Measurements from ENCODE around the gene RGS17.

Gene RGS17

DNA sequence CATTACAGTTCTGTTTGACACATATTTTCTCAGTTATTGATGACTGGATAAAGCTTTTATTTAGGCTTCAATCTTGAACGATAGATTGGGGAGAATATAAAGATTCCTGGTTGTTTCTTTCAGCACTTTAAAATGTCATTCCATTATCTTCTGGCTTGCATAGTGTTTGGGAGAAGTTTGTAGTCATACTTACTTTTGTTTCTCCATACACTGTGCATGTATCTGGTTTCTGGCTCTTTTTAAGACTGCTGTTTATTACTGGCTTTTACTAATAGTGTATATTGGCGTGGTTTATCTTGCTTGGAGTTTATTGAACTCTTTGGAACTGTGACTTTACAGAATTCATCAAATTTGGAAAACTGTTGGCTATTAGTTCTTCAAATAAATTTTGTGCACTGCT lies 49.2 kb downstream of the RGS17 start:
- DNase-seq = no peak

DNA sequence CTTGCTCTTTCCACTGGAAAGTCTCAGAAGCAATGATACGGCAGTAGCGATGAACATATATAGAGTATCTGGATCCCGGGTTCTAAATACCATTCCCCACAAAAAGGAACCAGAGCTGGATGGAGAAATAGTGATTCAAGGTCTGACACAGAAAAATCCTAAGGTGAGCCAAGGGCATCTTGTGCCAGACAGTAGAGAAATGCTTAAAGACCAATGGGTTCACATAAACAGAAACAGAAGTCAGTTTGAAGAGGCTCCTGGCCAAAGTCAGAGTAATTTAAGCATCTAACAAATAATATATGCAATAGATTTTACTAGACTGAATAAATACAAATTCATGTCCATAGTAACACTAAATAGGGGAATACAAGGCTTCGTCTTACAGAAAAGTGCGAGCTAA lies 54.7 kb downstream of the RGS17 start:
- no peak for DNase-seq

DNA sequence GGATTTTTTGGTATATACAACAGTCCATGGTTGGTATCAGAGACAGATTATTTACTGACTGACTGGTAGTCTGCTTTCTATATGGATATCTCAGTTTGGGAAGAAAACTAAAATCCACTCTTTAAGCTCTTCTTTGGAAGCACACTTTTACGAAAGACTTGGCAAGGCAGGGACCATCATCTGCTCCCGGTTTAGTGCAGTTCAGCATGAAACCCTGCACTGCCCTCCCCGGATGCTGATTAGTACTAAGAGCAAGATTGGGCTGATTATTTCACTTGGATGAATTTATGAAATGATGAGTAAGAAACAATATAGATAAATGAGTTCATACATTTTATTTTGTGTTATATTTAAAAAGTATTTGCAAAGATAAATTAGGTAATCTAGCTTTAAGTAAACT lies 56.3 kb downstream of the RGS17 start:
- no peak for DNase-seq

DNA sequence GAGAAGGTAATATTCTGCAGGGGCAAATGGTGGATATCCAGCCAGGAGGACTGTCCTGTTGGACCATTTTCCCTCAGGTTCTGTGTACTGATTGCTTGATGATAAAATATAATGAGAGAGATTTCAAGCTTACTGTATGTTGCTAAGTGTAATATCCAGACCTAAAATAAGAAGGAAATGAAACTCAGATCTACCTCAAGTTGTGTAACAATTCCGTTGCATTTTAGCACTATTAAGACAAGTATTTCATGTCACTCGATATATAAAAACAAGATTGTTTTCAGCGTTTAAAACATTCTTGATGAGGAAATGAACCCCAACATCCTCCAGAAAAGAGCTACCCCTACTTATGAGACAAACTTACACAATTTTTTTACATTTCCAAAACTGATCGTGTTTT lies 57.2 kb downstream of the RGS17 start:
- no peak for DNase-seq

DNA sequence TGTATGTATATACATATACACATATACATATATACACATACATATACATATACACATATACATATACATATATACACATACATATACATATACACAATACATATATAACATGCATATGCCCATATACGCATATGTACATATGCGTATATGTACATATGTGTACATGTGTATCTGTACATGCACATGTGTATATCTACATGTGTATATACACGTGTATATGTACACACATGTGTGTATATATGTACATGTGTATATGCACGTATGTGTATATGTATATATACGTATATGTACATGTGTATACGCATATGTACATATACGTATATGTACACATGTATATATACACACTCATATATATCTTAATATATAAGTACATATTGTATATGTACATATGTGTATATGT lies 60.3 kb downstream of the RGS17 start:
- no peak for DNase-seq

DNA sequence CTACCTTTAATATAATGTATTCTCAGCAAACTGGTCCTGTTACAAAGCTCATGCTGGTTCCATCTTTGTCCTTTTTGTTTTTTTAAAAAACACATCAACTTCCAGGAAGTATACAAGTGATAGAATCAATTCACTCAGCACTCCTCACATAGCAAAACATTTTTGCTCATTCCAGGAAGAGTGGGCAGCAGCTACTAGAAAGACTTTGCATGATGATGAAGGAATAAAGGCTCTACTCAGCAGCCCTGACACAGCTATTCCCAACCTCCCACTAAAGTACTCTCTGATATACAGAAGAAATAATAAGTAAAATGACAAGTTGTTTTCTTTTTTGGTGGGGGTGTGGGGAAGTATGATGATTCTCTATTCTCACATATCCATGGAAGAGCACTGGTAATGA lies 61.2 kb downstream of the RGS17 start:
- DNase-seq = no peak

DNA sequence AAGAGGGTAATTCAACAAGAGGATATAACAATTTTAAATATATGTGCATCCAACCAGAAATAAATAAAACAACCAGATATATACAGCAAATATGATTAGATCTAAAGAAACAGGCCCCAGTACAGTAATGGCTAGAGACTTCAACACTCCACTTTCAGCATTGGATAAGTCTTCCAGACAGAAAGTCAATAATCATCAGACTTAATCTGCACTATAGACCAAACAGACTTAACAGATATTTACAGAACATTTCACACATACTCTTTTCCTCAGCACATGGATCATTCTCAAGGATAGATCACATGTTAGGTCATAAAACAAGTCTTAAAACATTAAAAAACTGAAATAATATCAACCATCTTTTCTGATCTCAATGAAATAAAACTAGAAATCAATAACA lies 65.9 kb downstream of the RGS17 start:
- DNase-seq = no peak

DNA sequence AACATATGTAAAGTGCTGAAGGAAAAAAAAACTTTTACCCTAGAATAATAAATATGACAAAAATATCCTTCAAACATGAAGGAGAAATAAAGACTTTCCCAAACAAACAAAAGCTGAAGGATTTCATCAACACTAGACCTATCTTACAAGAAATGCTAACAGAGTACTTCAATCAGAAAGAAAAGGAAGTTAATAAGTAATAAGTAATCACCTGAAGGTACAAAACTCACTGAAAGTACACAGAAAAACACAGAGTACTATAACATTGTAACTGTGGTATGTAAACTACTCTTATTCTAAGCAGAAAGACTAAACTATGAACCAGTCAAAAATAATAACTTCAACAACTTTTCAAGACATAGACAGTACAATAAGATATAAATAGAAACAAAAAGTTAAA lies 67.1 kb downstream of the RGS17 start:
- DNase-seq = no peak

DNA sequence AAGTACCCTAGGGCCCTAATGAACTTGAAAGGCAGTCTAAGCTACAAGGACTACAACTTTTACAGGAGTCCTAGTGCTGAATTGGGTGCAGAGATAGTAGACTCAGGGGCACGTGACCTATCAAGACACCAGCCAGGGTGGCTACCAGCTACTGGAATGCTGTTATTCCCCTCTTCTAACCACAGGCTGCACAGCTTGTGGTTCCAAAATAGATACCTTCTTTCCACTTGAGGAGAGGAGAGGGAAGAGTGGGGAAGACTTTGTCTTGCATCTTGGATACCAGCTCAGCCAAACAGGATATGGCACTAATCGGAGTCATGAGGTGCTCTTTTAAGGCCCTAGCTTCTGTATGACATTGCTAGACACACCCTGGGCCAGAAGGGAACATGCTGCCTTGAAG lies 68.6 kb downstream of the RGS17 start:
- no peak for DNase-seq

DNA sequence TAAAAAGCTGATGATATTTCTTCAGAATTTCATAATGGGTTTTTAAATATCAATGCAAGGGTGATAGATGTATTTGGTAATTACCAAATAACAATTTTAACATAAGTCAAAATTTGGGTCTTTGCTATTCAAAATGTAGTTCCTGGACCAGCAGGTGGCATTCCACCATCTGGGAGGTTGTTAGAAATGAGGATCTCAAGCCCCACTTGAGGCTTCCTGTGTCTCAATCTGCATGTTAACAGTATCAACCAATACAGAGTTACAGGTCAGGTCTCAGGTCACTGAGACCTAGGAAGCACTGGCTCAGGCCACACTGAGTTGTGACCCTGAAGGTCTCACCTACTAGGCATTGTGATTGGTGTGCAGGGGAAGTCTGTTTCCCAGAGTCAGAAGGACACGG lies 71.3 kb downstream of the RGS17 start:
- DNase-seq = no peak

DNA sequence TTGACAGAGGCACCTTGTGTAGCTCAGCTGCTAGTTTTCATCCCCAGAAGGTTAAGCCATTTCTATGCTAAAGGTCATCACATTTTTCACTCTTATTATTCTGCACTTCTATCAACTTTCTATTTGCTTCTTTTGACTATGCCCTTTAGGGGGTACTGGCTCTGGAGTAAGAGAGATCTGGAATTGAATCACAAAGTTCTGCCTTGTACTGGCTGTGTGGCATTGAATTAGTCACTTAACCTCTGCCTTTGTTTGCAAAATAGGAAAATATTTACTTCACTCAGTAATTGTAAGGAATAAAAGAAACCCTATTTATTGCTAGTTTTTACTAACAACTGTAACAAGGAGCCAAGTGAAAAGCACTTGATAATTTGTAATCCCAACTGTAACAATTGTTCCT lies 71.8 kb downstream of the RGS17 start:
- DNase-seq = no peak

DNA sequence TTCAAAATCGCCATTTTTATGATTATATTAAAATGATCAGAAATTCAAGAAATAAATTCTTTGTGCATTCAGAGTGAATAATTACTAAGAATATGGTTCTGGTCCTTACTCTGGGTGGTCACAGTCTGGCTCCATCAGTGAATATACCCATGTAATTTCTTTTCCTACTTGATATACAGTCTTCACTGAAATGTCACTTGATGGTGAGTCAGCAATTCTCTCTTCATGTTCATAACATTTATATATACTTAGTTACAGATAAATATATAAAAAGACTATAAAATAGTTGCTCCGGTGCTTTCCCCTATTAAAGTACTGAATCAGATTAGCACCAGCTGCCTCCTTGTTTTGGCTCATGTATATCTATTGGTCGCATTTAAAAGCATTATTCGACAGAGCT lies 72.2 kb downstream of the RGS17 start:
- no peak for DNase-seq

DNA sequence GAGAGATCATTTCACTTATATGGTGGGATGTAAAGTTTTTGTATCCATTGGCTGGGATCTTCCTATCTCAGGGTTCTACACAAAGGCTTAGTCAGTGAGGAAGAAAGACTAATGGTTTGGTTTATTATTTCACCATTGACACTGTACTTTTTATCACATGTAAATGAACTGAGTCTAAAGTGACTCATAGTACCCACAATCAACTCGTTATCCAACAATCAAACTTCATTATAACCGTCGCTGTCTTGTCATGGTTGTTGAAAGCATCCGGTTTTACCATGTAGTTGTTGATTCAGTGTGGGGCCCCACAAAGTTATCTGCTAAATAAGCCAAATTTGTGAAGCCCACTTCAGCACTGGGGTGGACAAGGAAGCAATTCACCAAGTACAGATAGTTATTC lies 72.8 kb downstream of the RGS17 start:
- DNase-seq = no peak

DNA sequence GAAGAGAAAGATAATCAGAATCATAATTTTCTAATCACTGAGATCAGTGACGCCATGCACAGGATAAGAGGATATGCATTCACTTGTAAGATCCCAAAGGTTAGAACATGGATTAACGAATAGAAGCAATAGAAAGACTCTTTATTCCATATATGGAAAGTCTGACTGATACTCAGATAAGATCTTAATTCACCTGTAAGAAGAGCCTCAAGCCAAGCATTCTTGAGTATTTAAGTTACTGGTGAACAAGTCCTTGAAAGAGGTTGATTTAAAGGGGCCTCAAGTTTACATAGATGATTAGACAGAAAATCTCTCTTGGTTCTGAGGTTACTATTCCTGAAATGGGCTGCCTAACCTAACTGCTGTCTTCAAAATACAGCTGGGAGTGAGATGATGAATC lies 74.8 kb downstream of the RGS17 start:
- no peak for DNase-seq

DNA sequence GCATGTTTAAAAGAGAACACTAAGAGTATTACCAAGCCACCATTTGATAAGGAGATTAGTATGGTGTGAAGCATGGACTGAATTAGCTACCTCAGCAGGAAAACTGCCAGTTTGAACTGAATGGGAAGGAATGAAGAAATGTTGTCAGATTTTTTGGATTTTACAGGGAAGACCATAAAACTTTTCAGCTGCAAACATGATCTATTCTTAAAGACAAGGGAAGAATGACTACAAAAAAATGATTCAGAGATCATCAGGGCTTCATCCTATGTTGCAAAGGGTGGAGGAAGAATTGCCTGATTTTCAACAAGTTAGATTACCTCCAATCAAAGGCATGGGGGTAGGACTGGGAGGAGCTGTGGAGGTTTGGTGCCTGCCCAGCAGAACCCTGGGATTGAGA lies 79.3 kb downstream of the RGS17 start:
- DNase-seq = no peak

DNA sequence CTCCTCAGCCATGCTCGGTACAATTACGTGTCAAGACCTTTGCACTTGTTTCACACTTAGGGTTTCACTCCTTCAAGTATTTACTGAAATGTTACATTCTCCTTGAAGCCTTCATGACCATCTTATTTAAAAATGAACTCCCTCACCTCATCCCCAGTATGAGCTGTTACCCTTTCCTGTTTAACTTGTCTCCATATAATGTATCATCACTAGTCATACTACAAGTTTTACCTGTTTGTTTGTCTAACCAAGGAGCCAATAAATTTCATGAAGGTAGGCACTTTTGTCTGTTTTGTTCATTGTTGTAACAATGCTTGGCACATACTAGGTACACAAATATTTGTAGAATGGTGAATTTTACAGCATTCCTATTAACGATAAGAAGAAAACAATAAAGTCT lies 82.5 kb downstream of the RGS17 start:
- DNase-seq = no peak

DNA sequence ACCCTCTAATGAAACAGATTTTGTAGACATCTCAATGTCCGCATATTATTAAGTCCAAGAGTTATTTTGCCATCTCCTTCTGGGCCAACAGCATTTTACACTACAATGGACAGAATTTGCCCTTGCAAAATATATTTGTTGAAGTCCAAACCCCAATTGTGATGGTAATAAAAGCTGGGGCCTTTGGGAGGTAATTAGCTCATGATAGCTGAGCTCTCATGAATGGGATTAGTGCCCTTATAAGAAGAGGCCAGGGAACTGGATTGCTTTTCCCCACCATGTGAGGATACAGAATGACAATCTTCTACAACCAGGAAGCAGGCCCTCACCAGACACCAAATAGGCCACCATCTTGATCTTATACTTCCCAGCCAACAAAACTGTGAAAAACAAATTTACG lies 83.7 kb downstream of the RGS17 start:
- no peak for DNase-seq

DNA sequence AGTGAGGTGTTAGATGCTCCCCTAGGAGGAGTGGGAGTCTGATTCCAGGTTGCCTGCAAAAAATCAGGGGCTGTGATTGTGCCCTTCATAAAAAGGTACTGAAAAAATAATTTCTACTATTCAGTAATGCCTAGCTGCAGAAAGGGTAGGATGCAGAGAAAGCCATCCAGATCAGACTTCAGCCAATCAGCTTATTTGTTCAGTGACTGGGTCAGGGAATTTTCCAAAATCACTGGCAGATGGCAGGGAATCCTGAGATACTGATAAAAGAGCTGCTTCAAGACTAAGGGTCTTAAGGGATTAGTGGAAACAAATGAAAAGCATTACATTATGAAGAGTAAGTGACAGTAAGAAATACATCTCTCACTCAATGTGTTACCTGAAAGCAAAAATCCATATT lies 85.8 kb downstream of the RGS17 start:
- no peak for DNase-seq

DNA sequence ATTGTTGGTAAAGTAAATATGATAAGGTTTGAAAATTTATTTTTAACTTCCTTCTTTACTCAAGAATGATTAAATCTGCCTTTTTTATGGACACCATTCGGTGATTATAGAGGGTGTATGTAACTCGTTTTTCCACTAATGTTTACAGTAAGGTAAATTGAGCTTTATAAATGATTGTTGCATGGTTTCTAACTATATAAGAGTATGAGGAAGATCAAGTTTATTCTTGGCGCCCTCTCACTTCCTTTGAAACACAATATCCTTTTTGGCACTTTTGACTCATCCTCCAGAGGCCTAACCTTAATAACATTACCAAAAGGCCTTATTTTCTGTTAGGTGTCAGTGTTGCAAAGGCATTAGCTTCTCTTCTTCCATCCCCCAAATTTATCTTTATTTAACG lies 86.8 kb downstream of the RGS17 start:
- DNase-seq = no peak

DNA sequence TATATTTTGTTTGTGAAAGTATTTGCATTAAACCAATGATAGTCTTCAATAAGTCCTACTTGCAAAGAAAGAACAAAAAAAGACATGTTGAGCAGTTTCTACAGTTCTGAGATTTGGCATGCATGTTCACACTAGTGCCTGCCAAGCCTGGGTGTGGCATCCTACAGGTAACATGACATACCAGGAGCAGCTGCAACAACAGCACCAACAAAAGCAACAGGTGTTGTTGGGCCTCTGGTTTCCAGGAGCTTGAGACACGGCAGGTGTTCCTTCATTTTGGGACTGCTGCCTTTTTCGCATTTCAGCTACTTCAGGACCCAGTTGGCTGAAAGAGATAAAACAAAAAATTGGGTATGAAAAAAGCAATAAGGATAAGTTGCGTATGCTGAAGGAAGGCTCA lies 87.4 kb downstream of the RGS17 start:
- DNase-seq = no peak

DNA sequence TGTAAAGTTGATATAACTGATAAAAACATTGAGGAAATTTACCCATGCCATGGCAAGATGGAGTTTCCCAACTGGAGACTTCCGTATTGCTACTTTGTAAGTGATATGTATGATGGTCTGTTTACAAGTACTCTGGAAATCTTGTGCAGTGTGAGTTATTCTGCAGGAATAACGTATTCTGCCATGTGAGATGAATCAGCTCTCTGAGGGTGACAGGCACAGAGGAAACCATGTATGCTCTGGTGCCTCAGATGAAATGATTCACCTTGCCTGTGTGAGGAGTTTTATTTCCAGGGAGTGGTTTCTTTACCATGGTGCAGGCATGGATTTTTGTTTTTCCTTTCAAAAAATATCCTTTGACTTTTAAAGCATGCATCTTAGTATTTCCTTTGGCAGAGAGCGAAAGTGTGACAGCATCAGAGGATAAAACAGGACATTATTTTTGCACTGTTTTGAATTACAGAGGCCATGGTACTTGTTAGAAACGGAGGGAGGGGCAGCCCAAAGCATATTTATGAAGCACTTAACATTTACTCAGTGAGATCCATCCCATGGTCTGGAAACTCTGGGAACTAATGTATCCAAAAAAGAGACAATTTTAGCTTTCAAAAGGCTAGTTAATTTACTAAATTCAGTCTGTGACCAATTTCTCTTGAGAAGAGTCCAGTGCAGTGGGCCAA lies 92.6 kb downstream of the RGS17 start:
- DNase-seq = no peak

DNA sequence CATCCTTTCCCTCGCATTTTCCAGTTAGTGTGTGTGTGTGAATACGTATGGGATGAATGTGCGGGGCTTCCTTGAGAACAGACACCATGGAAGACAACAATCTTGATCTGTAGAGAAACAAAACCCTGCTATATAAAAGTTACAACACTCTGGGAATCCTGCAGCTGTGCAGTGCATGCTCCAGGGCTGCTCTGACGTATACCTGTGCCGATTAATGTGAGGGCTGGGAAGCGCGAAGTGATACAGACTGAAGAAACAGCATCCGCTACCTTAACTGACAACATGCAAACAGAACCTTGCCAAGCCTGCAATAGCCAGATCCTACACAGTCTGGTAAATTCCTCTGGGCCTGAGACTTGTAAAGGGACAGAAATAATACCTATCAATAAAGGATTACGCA lies 96.9 kb downstream of the RGS17 start:
- DNase-seq = no peak

DNA sequence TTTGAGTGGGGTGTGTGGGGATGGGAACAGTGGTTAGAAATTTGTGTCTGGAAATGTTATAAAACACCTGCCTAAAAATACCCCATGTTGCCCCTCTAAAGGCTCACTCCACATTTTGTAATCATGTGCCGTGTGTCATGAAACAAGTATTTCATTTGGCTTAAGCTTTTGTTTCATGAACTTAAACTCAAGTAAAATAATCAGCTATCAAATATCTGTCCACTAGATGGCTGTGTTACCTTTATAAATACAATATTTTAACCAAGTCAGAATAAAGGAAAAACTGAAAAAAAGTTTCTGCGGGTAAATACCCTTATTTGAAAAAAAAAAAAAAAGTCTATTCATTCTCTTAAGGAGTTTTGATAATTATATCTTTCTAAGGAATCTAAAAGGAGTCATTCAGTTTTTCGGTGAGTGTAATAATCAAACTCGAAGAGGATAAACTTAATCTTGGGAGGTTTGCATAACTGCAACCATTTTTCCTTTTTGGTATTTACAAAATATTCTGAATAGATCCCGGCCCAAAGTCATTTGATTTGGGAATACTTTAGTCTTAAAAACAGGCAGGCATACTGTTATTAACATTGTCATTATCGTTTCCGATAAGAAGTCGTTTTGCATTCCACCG lies 98.7 kb downstream of the RGS17 start:
- DNase-seq = no peak

DNA sequence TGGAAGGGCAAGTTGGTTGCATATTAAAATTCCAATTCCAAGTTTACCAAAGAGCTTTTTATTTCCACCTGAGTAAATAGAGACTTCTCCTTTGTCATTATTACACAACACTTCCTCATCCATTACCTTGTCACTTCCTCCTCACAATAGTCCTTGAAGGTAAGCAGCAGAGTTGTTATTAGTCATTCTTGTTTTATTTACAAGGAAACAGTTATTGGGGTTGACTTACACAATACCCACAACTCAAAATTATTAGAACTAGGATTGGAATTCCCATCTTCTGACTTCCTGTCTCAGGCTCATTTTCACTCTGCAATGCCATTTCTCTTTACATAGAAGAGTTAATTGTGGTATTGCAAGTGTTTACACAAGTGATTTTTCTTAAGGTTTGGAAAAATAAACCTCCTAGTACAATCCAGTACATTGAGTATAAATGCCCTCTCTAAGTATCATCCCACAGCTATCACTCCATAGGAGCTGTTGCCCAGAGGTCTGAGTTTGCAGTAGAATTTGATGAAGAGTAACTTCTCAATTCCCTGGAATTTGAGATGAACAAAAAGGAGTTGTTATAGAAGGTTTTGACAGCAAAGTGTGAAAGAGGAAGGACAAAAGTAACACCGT lies 99.6 kb downstream of the RGS17 start:
- DNase-seq = no peak

DNA sequence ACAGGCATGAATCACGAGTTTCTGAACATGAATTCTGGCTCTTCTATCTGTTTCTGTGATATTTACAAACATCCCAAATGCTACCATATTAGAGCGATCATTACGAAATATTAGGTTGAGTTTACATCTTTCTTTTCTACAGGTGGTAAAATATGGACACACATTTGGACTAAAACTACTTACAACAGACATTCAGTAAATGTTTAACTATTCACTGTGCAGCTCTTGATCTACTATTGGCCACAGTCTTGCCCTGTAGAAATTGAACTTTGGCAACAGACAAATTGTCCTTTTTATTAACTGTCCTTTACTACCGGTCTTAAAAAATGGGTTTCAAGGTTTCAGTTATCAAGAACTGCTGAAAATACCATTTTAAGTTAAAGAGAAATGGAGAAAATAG lies 102.1 kb downstream of the RGS17 start:
- DNase-seq = no peak

Data from CD4-positive, alpha-beta T cell treated with Interleukin-10 for 1 hour (primary cell).